WTC11 (cell line): ENCODE measurements around the gene OLFM2. TPM values are rescaled to one million over a fixed set of nuclear protein-coding genes. Genes with fewer than 3 reads are reported as not detected.

Source experiments
- ATAC-seq: fragments of 200-7000 bp; cut with Tn5 transposase; 2 replicates; pipeline ENCODE4 v1.10.0; 2021; ENCODE audit warnings: mild to moderate bottlenecking, moderate library complexity
- CTCF ChIA-PET: fragments of 300-600 bp; sonication (Branson Sonifier 250); formaldehyde crosslinking; loops from one replicate; lab custom pipeline; 2021; ENCODE audit warnings: antibody characterized with exemption; lab: Charles Lee
- POLR2A ChIA-PET: fragments of 350-600 bp; sonication (Branson Sonifier 250); formaldehyde crosslinking; loops from one replicate; lab custom pipeline; 2021; ENCODE audit warnings: antibody characterized with exemption; lab: Charles Lee
- DNase-seq: peaks from one replicate; pipeline ENCODE4 v3.0.0; 2021; ENCODE audit warnings: low spot score
- H3K27ac Mint-ChIP-seq: 2 replicates; pipeline ENCODE4 v1.8.0; 2021; ENCODE audit warnings: mixed read lengths
- H3K27me3 Mint-ChIP-seq: 2 replicates; pipeline ENCODE4 v1.8.0; 2021; ENCODE audit warnings: low read depth, mild to moderate bottlenecking, moderate library complexity, mixed read lengths
- H3K36me3 Mint-ChIP-seq: 2 replicates; pipeline ENCODE4 v1.8.0; 2021; ENCODE audit warnings: mixed read lengths
- H3K4me1 Mint-ChIP-seq: 2 replicates; pipeline ENCODE4 v1.8.0; 2022; ENCODE audit warnings: mixed read lengths
- H3K4me3 Mint-ChIP-seq: 2 replicates; pipeline ENCODE4 v1.8.0; 2021; ENCODE audit warnings: mild to moderate bottlenecking, moderate library complexity, mixed read lengths
- H3K9me3 Mint-ChIP-seq: 2 replicates; pipeline ENCODE4 v1.8.0; 2021; ENCODE audit warnings: mixed read lengths
- CDX4 ChIP-seq: fragments of 250-450 bp; sonication (Bioruptor Pico); IDR thresholded peaks from 2 replicates; pipeline ENCODE4 v1.9.0; 2021; ENCODE audit warnings: moderate library complexity, mild to moderate bottlenecking, inconsistent platforms, borderline replicate concordance
- FOXP1 ChIP-seq: sonication (generic); formaldehyde crosslinking; IDR thresholded peaks from 2 replicates; pipeline ENCODE4 v1.8.0; 2022; ENCODE audit warnings: missing genetic modification reagents, mild to moderate bottlenecking, moderate library complexity, borderline replicate concordance
- NFATC4 ChIP-seq: fragments of 250-450 bp; sonication (Bioruptor Pico); IDR thresholded peaks from 2 replicates; pipeline ENCODE4 v1.9.0; 2021; ENCODE audit warnings: mild to moderate bottlenecking
- TCF7 ChIP-seq: sonication (generic); formaldehyde crosslinking; IDR thresholded peaks from 2 replicates; pipeline ENCODE4 v1.8.0; 2022; ENCODE audit warnings: mild to moderate bottlenecking, low read depth, missing genetic modification reagents, moderate library complexity
- TEAD1 ChIP-seq: sonication (generic); formaldehyde crosslinking; IDR thresholded peaks from 2 replicates; pipeline ENCODE4 v1.8.0; 2022; ENCODE audit warnings: mild to moderate bottlenecking, missing genetic modification reagents
- TEAD4 ChIP-seq: sonication (generic); formaldehyde crosslinking; IDR thresholded peaks from 2 replicates; pipeline ENCODE4 v1.8.0; 2022; ENCODE audit warnings: mild to moderate bottlenecking, missing genetic modification reagents
- ZBTB21 ChIP-seq: sonication (generic); formaldehyde crosslinking; IDR thresholded peaks from 2 replicates; pipeline ENCODE4 v1.8.1; 2023; ENCODE audit warnings: mild to moderate bottlenecking, missing genetic modification reagents, borderline replicate concordance
- ZNF121 ChIP-seq: sonication (generic); formaldehyde crosslinking; IDR thresholded peaks from 2 replicates; pipeline ENCODE4 v1.8.0; 2023; ENCODE audit warnings: missing genetic modification reagents
- ZNF138 ChIP-seq: sonication (generic); formaldehyde crosslinking; conservative IDR thresholded peaks from 2 replicates; pipeline ENCODE4 v1.8.1; 2022; ENCODE audit warnings: mild to moderate bottlenecking, moderate library complexity, missing genetic modification reagents
- ZNF232 ChIP-seq: sonication (generic); formaldehyde crosslinking; IDR thresholded peaks from 2 replicates; pipeline ENCODE4 v1.8.0; 2022; ENCODE audit warnings: mild to moderate bottlenecking, missing genetic modification reagents
- ZSCAN18 ChIP-seq: fragments of 250-450 bp; sonication (Bioruptor Pico); IDR thresholded peaks from 2 replicates; pipeline ENCODE4 v2.1.2; 2022; ENCODE audit warnings: mild to moderate bottlenecking, moderate library complexity
- total RNA-seq: library from RNA; stranded (reverse); gene quantifications from 3 replicates; pipeline ENCODE4 v1.2.3, GENCODE V29; 2021
- TF ChIP-seq, protein P1 (sequence below): sonication (generic); formaldehyde crosslinking; IDR thresholded peaks from 2 replicates; pipeline ENCODE4 v1.8.0; 2022; ENCODE audit warnings: missing genetic modification reagents
- TF ChIP-seq, protein P2 (sequence below): sonication (generic); formaldehyde crosslinking; conservative IDR thresholded peaks from 2 replicates; pipeline ENCODE4 v1.8.1; 2023; ENCODE audit warnings: mild to moderate bottlenecking, low read depth, missing genetic modification reagents, moderate library complexity
- TF ChIP-seq, protein P3 (sequence below): sonication (generic); formaldehyde crosslinking; IDR thresholded peaks from 2 replicates; pipeline ENCODE4 v1.8.0; 2022; ENCODE audit warnings: mild to moderate bottlenecking, missing genetic modification reagents
- TF ChIP-seq, protein P4 (sequence below): sonication (generic); formaldehyde crosslinking; IDR thresholded peaks from 2 replicates; pipeline ENCODE4 v1.8.1; 2023; ENCODE audit warnings: mild to moderate bottlenecking, missing genetic modification reagents
- TF ChIP-seq, protein P5 (sequence below): sonication (generic); formaldehyde crosslinking; IDR thresholded peaks from 2 replicates; pipeline ENCODE4 v1.8.0; 2022; ENCODE audit warnings: mild to moderate bottlenecking, missing genetic modification reagents
- TF ChIP-seq, protein P6 (sequence below): fragments of 250-450 bp; sonication (Bioruptor Pico); conservative IDR thresholded peaks from 2 replicates; pipeline ENCODE4 v1.9.0; 2021; ENCODE audit warnings: mild to moderate bottlenecking
- TF ChIP-seq, protein P7 (sequence below): sonication (generic); formaldehyde crosslinking; IDR thresholded peaks from 2 replicates; pipeline ENCODE4 v1.8.1; 2022; ENCODE audit warnings: mild to moderate bottlenecking, missing genetic modification reagents, moderate library complexity, borderline replicate concordance

Gene OLFM2
- total RNA-seq, 1 experiment from 2014 or later, result 66.0 TPM

DNA sequence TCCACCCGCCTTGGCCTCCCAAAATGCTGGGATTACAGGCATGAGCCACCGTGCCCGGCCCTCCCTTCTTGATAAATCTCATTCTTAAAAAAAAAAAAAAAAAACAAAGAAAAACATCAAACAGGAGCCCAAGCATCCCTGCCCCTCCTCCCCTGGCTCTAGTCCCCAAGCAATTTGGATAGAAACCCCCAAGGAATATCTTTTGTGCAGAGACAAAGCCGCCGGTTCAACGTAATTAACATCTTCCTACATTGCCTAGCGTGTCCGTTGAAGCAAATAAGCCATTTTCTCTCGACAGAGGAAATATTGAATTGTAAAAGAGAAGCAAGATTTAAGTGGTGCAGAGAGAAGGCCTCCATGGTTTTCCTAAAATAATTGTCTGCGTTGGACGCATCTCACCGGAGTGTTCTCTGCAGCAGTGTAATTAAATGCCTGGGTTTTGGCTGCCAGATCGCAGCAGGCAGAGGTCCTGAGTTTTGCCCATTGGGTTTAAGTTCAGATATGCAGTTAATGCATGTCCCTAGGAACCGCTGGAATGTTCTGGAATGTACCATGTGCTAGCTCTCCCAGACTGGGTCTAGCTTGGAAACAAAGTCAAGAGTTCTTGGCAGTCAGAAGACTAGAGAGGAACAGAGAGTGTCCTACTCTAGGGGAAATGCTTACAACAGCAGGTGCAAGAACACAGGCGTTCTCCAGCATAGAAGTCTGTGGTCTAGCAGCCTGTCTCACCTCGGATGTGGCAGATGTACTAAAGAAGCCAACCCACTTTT lies 70.4 kb downstream of the OLFM2 start (continued):
- TF ChIP-seq, protein P1, sequence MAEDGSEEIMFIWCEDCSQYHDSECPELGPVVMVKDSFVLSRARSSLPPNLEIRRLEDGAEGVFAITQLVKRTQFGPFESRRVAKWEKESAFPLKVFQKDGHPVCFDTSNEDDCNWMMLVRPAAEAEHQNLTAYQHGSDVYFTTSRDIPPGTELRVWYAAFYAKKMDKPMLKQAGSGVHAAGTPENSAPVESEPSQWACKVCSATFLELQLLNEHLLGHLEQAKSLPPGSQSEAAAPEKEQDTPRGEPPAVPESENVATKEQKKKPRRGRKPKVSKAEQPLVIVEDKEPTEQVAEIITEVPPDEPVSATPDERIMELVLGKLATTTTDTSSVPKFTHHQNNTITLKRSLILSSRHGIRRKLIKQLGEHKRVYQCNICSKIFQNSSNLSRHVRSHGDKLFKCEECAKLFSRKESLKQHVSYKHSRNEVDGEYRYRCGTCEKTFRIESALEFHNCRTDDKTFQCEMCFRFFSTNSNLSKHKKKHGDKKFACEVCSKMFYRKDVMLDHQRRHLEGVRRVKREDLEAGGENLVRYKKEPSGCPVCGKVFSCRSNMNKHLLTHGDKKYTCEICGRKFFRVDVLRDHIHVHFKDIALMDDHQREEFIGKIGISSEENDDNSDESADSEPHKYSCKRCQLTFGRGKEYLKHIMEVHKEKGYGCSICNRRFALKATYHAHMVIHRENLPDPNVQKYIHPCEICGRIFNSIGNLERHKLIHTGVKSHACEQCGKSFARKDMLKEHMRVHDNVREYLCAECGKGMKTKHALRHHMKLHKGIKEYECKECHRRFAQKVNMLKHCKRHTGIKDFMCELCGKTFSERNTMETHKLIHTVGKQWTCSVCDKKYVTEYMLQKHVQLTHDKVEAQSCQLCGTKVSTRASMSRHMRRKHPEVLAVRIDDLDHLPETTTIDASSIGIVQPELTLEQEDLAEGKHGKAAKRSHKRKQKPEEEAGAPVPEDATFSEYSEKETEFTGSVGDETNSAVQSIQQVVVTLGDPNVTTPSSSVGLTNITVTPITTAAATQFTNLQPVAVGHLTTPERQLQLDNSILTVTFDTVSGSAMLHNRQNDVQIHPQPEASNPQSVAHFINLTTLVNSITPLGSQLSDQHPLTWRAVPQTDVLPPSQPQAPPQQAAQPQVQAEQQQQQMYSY, result no peak
- TF ChIP-seq ZBTB21 (CRISPR knock-in tag), result no peak
- TF ChIP-seq, protein P2, sequence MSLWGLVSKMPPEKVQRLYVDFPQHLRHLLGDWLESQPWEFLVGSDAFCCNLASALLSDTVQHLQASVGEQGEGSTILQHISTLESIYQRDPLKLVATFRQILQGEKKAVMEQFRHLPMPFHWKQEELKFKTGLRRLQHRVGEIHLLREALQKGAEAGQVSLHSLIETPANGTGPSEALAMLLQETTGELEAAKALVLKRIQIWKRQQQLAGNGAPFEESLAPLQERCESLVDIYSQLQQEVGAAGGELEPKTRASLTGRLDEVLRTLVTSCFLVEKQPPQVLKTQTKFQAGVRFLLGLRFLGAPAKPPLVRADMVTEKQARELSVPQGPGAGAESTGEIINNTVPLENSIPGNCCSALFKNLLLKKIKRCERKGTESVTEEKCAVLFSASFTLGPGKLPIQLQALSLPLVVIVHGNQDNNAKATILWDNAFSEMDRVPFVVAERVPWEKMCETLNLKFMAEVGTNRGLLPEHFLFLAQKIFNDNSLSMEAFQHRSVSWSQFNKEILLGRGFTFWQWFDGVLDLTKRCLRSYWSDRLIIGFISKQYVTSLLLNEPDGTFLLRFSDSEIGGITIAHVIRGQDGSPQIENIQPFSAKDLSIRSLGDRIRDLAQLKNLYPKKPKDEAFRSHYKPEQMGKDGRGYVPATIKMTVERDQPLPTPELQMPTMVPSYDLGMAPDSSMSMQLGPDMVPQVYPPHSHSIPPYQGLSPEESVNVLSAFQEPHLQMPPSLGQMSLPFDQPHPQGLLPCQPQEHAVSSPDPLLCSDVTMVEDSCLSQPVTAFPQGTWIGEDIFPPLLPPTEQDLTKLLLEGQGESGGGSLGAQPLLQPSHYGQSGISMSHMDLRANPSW (CRISPR knock-in tag), result no peak
- TF ChIP-seq, protein P3, sequence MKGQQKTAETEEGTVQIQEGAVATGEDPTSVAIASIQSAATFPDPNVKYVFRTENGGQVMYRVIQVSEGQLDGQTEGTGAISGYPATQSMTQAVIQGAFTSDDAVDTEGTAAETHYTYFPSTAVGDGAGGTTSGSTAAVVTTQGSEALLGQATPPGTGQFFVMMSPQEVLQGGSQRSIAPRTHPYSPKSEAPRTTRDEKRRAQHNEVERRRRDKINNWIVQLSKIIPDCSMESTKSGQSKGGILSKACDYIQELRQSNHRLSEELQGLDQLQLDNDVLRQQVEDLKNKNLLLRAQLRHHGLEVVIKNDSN (CRISPR knock-in tag), result no peak
- TF ChIP-seq ZNF138, result no peak
- TF ChIP-seq, protein P4, sequence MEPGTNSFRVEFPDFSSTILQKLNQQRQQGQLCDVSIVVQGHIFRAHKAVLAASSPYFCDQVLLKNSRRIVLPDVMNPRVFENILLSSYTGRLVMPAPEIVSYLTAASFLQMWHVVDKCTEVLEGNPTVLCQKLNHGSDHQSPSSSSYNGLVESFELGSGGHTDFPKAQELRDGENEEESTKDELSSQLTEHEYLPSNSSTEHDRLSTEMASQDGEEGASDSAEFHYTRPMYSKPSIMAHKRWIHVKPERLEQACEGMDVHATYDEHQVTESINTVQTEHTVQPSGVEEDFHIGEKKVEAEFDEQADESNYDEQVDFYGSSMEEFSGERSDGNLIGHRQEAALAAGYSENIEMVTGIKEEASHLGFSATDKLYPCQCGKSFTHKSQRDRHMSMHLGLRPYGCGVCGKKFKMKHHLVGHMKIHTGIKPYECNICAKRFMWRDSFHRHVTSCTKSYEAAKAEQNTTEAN (CRISPR knock-in tag), result no peak
- no peak for TF ChIP-seq ZNF232 (CRISPR knock-in tag)
- TF ChIP-seq NFATC4 (CRISPR knock-in tag), result no peak
- TF ChIP-seq ZSCAN18 (CRISPR knock-in tag), result no peak
- TF ChIP-seq TCF7, result no peak
- TF ChIP-seq ZNF121 (CRISPR knock-in tag), result no peak

- no peaks in the 10 kb centered on the region for H3K27me3 Mint-ChIP-seq
- H3K4me1 Mint-ChIP-seq, result peaks cover 15% of the 10 kb centered on the region
- H3K36me3 Mint-ChIP-seq, result 0 out of 2 replicates have a peak, but pooled peaks cover 3% of the 10 kb centered on the region
- peak; percentile 55 for ATAC-seq
- no peak for TF ChIP-seq CDX4 (CRISPR knock-in tag)
- TF ChIP-seq, protein P5, sequence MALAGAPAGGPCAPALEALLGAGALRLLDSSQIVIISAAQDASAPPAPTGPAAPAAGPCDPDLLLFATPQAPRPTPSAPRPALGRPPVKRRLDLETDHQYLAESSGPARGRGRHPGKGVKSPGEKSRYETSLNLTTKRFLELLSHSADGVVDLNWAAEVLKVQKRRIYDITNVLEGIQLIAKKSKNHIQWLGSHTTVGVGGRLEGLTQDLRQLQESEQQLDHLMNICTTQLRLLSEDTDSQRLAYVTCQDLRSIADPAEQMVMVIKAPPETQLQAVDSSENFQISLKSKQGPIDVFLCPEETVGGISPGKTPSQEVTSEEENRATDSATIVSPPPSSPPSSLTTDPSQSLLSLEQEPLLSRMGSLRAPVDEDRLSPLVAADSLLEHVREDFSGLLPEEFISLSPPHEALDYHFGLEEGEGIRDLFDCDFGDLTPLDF (CRISPR knock-in tag), result no peak
- no peak for TF ChIP-seq TEAD1 (CRISPR knock-in tag)
- TF ChIP-seq TEAD4 (CRISPR knock-in tag), result no peak
- TF ChIP-seq, protein P6, sequence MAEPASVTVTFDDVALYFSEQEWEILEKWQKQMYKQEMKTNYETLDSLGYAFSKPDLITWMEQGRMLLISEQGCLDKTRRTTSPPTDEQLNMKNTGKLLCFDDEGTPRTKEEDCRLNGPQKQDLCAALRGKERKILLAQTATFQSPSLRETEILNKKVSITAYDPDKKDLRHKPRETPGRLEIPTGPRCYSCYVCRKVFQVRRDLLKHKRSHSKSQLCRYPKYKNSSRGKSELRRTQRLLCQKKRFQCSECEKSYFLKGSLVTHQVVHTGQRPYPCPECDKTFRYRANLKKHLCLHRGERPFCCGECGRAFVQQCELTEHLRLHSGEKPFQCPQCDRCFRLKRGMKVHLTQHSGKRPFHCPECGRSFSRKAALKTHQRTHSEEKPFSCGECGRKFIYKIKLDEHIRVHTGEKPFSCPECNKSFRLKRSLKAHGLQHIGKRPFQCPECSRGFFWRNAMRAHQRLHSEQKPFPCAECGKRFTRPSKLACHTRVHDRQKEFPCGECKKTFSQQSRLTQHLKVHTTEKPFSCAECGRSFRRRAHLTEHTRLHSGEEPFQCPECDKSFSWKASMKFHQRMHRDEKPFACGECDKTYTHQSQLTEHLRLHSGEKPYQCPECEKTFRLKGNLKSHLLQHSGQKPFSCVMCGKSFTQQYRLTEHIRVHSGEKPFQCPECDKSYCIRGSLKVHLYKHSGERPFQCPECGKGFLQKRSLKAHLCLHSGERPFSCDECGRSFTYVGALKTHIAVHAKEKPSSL, result no peak
- TF ChIP-seq FOXP1 (CRISPR knock-in tag), result no peak
- TF ChIP-seq, protein P7, sequence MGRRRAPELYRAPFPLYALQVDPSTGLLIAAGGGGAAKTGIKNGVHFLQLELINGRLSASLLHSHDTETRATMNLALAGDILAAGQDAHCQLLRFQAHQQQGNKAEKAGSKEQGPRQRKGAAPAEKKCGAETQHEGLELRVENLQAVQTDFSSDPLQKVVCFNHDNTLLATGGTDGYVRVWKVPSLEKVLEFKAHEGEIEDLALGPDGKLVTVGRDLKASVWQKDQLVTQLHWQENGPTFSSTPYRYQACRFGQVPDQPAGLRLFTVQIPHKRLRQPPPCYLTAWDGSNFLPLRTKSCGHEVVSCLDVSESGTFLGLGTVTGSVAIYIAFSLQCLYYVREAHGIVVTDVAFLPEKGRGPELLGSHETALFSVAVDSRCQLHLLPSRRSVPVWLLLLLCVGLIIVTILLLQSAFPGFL (CRISPR knock-in tag), result no peak
- no peak overlapping the region for H3K27ac Mint-ChIP-seq
- no peak for DNase-seq
- ChIA-PET POLR2A (interaction anchor here (0.6 kb wide), 1 partner anchor 376 kb away, joined by 3 read pairs; no protein-coding TSS in a partner anchor), CTCF (interaction anchor here (0.9 to 1.3 kb wide), 3 partner anchors 29 to 235 kb away, joined by 3 to 4 read pairs (median 4); no protein-coding TSS in a partner anchor)
- H3K9me3 Mint-ChIP-seq, result no peaks in the 10 kb centered on the region
- no peak overlapping the region for H3K4me3 Mint-ChIP-seq
Measured at GRCh38 chr19:9863759-9864158, 72.6 kb downstream of the OLFM2 start.
